Endothelial cell (in vitro differentiated cells): ENCODE data around the gene CIC. TPM values are rescaled to one million over a fixed set of nuclear protein-coding genes. Genes with fewer than 3 reads are reported as not detected.
A peak's percentile ranks its signal among the peaks of the same experiment; 100 is the strongest.

Experiments used
- DNase-seq: peaks from one replicate; pipeline ENCODE4 v3.0.0; 2021; ENCODE audit warnings: low spot score
- H3K27ac Mint-ChIP-seq: one replicate; pipeline ENCODE4 v1.8.0; 2021; ENCODE audit warnings: mixed read lengths, inconsistent platforms; ENCODE audit not compliant: unreplicated experiment
- H3K27me3 Mint-ChIP-seq: one replicate; pipeline ENCODE4 v1.8.0; 2021; ENCODE audit warnings: mild to moderate bottlenecking, moderate library complexity, mixed read lengths, inconsistent platforms; ENCODE audit not compliant: unreplicated experiment
- H3K36me3 Mint-ChIP-seq: one replicate; pipeline ENCODE4 v1.8.0; 2021; ENCODE audit warnings: mild to moderate bottlenecking, low read depth, mixed read lengths, inconsistent platforms; ENCODE audit not compliant: unreplicated experiment
- H3K4me1 Mint-ChIP-seq: one replicate; pipeline ENCODE4 v1.8.0; 2021; ENCODE audit warnings: mild to moderate bottlenecking, mixed read lengths, inconsistent platforms; ENCODE audit not compliant: unreplicated experiment
- H3K4me3 Mint-ChIP-seq: one replicate; pipeline ENCODE4 v1.8.0; 2021; ENCODE audit warnings: mild to moderate bottlenecking, mixed read lengths, inconsistent platforms; ENCODE audit not compliant: unreplicated experiment
- H3K9me3 Mint-ChIP-seq: one replicate; pipeline ENCODE4 v1.8.0; 2021; ENCODE audit warnings: mixed read lengths, inconsistent platforms; ENCODE audit not compliant: unreplicated experiment
- total RNA-seq: library from RNA; stranded (reverse); fragmentation: NEBNext Ultra II Directional; extraction: Animal tissue kit (Norgen Biotek cat#: 25700); gene quantifications from one replicate; pipeline ENCODE4 v1.2.1, GENCODE V29; 2021; ENCODE audit not compliant: unreplicated experiment
- TF ChIP-seq, protein P1 (sequence below): fragments of 200-600 bp; sonication (generic); IDR thresholded peaks from one replicate; pipeline ENCODE4 v1.5.0; 2021; ENCODE audit warnings: antibody characterized with exemption; ENCODE audit not compliant: unreplicated experiment

CIC gene
- total RNA-seq, 1 donor from 2014 or later: 85.7 TPM

DNA sequence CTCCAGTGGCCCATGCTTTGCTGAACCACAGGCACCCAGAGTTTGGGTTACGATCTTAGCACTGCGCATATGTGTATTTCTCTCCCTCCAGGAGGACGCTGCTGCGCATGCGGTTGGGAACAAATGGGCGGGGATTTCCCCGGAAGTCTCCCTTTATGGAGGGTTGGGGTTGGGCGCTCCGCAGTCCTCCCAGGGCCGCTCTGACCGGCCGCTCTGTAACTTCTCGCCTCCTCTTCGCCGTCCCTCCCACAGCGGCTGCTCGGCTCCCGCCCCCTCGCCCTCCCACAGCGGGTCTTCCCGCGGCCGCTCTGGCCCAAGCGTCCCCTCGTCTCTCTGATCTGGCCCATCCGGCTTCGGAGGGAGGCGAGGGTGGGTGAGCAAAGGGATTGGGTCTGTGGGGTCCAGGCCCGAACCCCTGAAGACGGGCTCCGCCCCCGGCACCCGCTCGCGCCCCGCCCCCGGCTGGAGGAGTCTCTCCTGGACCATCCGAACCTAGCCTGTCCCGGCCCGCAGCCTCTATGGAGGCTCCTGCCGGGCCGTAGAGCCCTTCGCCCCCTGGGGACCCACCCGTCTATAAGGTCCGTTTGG is 56.4 kb downstream of the CIC start, which contains the start of gene MEGF8:
Gene MEGF8, plus strand, starts transcription at position 328 of the 588 bp plus-strand sequence. CDS start 609 bp downstream, outside the sequence.
- Mint-ChIP-seq H3K4me1 (peaks cover 38% of the 10 kb centered on the region), H3K4me3 (peak within 1 kb of the TSS; percentile 90), H3K27me3 (peaks cover 26% of the 10 kb centered on the region), H3K27ac (no peak within 1 kb of the TSS), H3K36me3 (peaks cover 11% of the 10 kb centered on the region), H3K9me3 (no peaks in the 10 kb centered on the region)
- peak; percentile 94 for DNase-seq
- TF ChIP-seq, protein P1, sequence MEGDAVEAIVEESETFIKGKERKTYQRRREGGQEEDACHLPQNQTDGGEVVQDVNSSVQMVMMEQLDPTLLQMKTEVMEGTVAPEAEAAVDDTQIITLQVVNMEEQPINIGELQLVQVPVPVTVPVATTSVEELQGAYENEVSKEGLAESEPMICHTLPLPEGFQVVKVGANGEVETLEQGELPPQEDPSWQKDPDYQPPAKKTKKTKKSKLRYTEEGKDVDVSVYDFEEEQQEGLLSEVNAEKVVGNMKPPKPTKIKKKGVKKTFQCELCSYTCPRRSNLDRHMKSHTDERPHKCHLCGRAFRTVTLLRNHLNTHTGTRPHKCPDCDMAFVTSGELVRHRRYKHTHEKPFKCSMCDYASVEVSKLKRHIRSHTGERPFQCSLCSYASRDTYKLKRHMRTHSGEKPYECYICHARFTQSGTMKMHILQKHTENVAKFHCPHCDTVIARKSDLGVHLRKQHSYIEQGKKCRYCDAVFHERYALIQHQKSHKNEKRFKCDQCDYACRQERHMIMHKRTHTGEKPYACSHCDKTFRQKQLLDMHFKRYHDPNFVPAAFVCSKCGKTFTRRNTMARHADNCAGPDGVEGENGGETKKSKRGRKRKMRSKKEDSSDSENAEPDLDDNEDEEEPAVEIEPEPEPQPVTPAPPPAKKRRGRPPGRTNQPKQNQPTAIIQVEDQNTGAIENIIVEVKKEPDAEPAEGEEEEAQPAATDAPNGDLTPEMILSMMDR: peak; percentile 14

DNA sequence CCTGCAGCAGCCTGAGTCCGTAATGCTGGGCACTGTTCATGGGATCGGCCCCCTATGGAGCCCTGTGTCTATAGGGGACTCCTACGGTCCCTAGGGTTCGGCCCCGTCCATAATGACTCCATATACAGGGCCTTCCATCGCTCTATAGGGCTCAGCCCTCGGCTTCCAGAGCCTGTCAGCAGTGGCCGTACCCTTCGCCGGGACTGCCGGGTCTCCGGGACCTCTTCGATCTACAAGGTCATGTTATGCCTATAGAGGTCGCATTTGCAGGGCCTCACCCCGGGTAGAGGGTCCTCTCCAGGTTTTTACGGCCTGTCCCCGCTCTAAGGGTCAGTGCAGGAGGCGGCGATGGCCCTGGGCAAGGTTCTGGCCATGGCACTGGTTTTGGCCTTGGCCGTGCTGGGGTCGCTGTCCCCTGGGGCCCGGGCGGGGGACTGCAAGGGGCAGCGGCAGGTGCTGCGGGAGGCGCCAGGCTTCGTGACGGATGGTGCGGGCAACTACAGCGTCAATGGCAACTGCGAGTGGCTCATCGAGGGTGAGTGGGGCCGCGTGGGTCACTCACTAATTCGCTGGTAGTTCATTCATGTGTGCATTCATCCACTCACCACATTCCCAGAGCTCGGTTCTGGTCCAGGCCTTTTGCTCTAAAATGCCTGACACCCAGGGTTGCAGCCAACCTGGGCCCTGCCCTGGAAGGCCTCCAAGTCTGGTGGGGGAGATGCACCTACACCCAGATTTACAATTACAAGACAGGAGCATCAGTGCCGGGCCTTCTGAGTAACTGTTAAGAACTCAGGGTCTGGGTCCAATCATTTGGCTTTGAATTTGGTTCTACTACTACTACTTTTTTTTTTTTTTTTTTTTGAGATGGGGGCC is 57.1 kb downstream of the CIC start:
- Mint-ChIP-seq H3K4me1 (peaks cover 45% of the 10 kb centered on the region), H3K9me3 (no peaks in the 10 kb centered on the region), H3K27ac (no peak overlapping the region), H3K4me3 (peak overlapping the region; percentile 90), H3K27me3 (peaks cover 27% of the 10 kb centered on the region), H3K36me3 (peaks cover 15% of the 10 kb centered on the region)
- TF ChIP-seq, protein P1: no peak
- DNase-seq: peak; percentile 39

DNA sequence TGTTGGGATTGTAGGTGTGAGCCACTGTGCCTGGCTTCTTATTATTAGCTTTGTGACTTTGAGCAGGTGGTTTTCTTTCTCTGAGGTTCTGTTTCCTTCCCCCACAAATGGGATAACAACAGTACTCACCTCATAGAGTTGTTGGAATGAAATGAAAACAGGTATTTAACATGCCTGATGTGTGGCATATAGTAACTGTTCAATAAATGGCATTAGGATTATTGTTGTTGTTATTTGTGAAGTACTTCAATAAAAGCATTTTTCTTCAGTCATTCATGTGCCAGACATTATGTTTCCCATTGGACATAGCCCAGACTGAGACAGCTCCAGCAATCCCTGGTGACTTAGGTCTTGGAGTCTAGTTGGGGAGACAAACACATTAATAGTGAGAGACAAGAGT is 57.9 kb downstream of the CIC start:
- peak overlapping the region; percentile 2 for H3K27ac Mint-ChIP-seq
- H3K27me3 Mint-ChIP-seq: peaks cover 27% of the 10 kb centered on the region
- no peaks in the 10 kb centered on the region for H3K9me3 Mint-ChIP-seq
- peak overlapping the region; percentile 90 for H3K4me3 Mint-ChIP-seq
- DNase-seq: no peak
- peaks cover 45% of the 10 kb centered on the region for H3K4me1 Mint-ChIP-seq
- TF ChIP-seq, protein P1: no peak
- peaks cover 15% of the 10 kb centered on the region for H3K36me3 Mint-ChIP-seq

DNA sequence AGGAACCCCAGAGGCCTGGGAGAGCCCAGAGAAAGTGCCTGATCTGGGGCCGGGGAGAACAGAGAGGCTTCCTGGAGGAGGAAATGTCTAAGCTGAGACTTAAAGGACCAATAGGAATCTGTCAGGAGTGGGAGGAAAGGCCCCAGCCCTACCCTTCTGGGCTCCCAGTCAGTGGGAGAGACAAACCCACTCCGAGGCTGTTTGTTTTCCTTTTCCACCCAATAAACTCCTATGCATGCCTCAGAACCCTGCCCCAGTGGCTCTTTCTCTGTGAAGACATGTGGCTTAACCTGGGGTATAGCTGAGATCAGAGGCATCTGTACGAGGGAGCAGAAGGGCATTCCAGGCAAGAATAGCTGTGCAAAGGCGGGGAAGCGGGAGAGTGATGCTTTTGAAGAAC is 58.3 kb downstream of the CIC start:
- TF ChIP-seq, protein P1: no peak
- Mint-ChIP-seq H3K9me3 (no peaks in the 10 kb centered on the region), H3K27ac (no peak overlapping the region), H3K36me3 (peaks cover 15% of the 10 kb centered on the region), H3K27me3 (peaks cover 27% of the 10 kb centered on the region), H3K4me1 (peaks cover 45% of the 10 kb centered on the region), H3K4me3 (peak overlapping the region; percentile 90)
- no peak for DNase-seq

DNA sequence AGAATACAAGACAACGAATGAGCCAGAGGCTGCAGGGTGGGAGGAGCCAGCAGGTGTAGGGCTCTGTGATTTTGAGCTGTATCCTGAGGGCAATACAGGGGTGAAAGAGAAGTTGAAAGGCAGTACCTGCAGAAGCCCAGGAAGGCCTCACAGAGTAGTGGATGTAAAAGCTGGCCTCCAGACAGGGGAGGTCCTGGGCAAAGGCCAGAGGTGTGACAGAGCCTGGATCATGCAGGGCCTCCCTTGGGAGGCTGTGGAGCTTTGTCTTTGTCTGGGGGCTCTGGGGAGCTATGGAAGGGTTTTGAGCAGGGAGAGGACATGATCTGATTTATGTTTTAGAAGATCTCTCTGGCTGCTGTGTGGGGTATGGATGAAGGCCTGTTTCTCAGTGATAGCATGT is 59.1 kb downstream of the CIC start:
- no peak overlapping the region for H3K27ac Mint-ChIP-seq
- DNase-seq: no peak
- H3K36me3 Mint-ChIP-seq: peaks cover 15% of the 10 kb centered on the region
- peak overlapping the region; percentile 26 for H3K4me3 Mint-ChIP-seq
- TF ChIP-seq, protein P1: no peak
- H3K9me3 Mint-ChIP-seq: no peaks in the 10 kb centered on the region
- peaks cover 27% of the 10 kb centered on the region for H3K27me3 Mint-ChIP-seq
- peaks cover 46% of the 10 kb centered on the region for H3K4me1 Mint-ChIP-seq
